HepG2 (cell line): ENCODE measurements around the gene USP15. TPM values are rescaled to one million over a fixed set of nuclear protein-coding genes. Genes with fewer than 3 reads are reported as not detected.

Experiments used
- ATAC-seq: fragments of 200-7000 bp; cut with Tn5 transposase; 3 replicates; pipeline ENCODE4 v1.9.1; 2020; ENCODE audit warnings: mild to moderate bottlenecking, moderate library complexity
- BruUV-seq: library from RNA; stranded (reverse); fragments of 400-500 nt; replicated peaks from 2 replicates; lab custom pipeline; 2021; lab: Mats Ljungman, UMichigan
- CTCF ChIA-PET: fragments of 300-600 bp; formaldehyde crosslinking; extraction: SDS; loops from one replicate; lab custom pipeline; 2021; ENCODE audit warnings: low total read pairs, inconsistent platforms, low intra/inter-chr PET ratio; lab: Yijun Ruan, JAX
- POLR2A ChIA-PET: fragments of 350-600 bp; sonication (Branson Sonifier 250); formaldehyde crosslinking; loops from one replicate; lab custom pipeline; 2020; ENCODE audit warnings: antibody characterized with exemption, inconsistent platforms; lab: Yijun Ruan, JAX
- DNase-seq: peaks from one replicate; pipeline ENCODE4 v3.0.0-alpha.2; 2015; ENCODE audit warnings: low spot score
- FAIRE-seq: peaks from 3 replicates; lab custom pipeline; 2011; peaks lifted over from hg19 to GRCh38; lab: Jason Lieb, UNC
- H2AFZ ChIP-seq: one replicate; pipeline ENCODE4 v1.6.1; 2011; ENCODE audit warnings: low read length, inconsistent platforms
- H3K27ac ChIP-seq: fragments of 300-600 bp; 3 replicates; pipeline ENCODE4 v1.8.0; 2011; ENCODE audit warnings: mixed run types, mild to moderate bottlenecking, mixed read lengths, low read length, inconsistent platforms; ENCODE audit not compliant: insufficient read depth; ENCODE audit errors: extremely low read length
- H3K27me3 ChIP-seq, 2 experiments: fragments of 200-600 bp in 1 of 2; 2 replicates in 1 of 2; 3 replicates in 1 of 2; pipeline versions ENCODE4 v1.6.0 to v1.8.0; 2011; ENCODE audit warnings: low read length in 2 of 2, mild to moderate bottlenecking in 2 of 2, moderate library complexity in 2 of 2, inconsistent platforms in 1 of 2; ENCODE audit not compliant: insufficient read depth in 2 of 2, control insufficient read depth in 1 of 2
- H3K36me3 ChIP-seq, 2 experiments: fragments of 200-600 bp in 1 of 2; replicated peaks in 1 of 2; 2 replicates in 1 of 2; 3 replicates in 1 of 2; pipeline versions ENCODE4 v1.5.1 to v1.8.0; 2011; ENCODE audit warnings: low read length in 2 of 2, inconsistent platforms in 1 of 2; ENCODE audit not compliant: insufficient read depth in 2 of 2, control insufficient read depth in 1 of 2
- H3K4me1 ChIP-seq: 2 replicates; pipeline ENCODE4 v1.5.1; 2012; ENCODE audit warnings: low read length, inconsistent platforms; ENCODE audit not compliant: insufficient read depth
- H3K4me2 ChIP-seq: 2 replicates; pipeline ENCODE4 v1.6.0; 2011; ENCODE audit warnings: low read depth, low read length, inconsistent platforms
- H3K4me3 ChIP-seq, 3 experiments: fragments of 200-600 bp in 1 of 3; sonication (generic), shearing (Covaris generic) in 1 of 3; replicated peaks in 1 of 3; 2 replicates each; pipeline ENCODE4 v1.5.1; 2011 to 2016; ENCODE audit warnings: low read length in 3 of 3, inconsistent platforms in 2 of 3, low read depth in 2 of 3, mild to moderate bottlenecking in 2 of 3, control low read depth in 1 of 3, mixed read lengths in 1 of 3; ENCODE audit not compliant: insufficient read depth in 1 of 3
- H3K79me2 ChIP-seq: one replicate; pipeline ENCODE4 v1.6.1; 2011; ENCODE audit warnings: low read length, inconsistent platforms; ENCODE audit not compliant: insufficient read depth
- H3K9ac ChIP-seq: 2 replicates; pipeline ENCODE4 v1.6.0; 2011; ENCODE audit warnings: mild to moderate bottlenecking, low read depth, low read length, inconsistent platforms; ENCODE audit not compliant: insufficient read depth
- H3K9me3 ChIP-seq: 2 replicates; pipeline ENCODE4 v1.5.1; 2012; ENCODE audit warnings: mild to moderate bottlenecking, low read length
- H4K20me1 ChIP-seq: 2 replicates; pipeline ENCODE4 v1.6.0; 2011; ENCODE audit warnings: inconsistent platforms, mild to moderate bottlenecking, low read length, moderate library complexity; ENCODE audit not compliant: insufficient read depth
- ARNTL ChIP-seq: sonication (generic); formaldehyde crosslinking; IDR thresholded peaks from 2 replicates; pipeline ENCODE4 v1.4.0; 2020; ENCODE audit warnings: mild to moderate bottlenecking, missing genetic modification reagents
- ESRRA ChIP-seq: sonication (generic); formaldehyde crosslinking; IDR thresholded peaks from 2 replicates; pipeline ENCODE4 v1.5.1; 2020; ENCODE audit warnings: mild to moderate bottlenecking, low read depth, missing genetic modification reagents
- ETV5 ChIP-seq: IDR thresholded peaks from 2 replicates; pipeline ENCODE4 v1.6.1; 2018; ENCODE audit warnings: missing biosample characterization, missing genetic modification reagents, inconsistent platforms, borderline replicate concordance
- ETV6 ChIP-seq: sonication (generic); formaldehyde crosslinking; conservative IDR thresholded peaks from 2 replicates; pipeline ENCODE4 v1.4.0; 2020; ENCODE audit warnings: missing genetic modification reagents
- FOXA3 ChIP-seq: IDR thresholded peaks from 2 replicates; pipeline ENCODE4 v1.6.1; 2016; ENCODE audit warnings: missing genetic modification reagents, missing compliant biosample characterization
- HMG20A ChIP-seq: IDR thresholded peaks from 2 replicates; pipeline ENCODE4 v1.6.1; 2016; ENCODE audit warnings: borderline replicate concordance
- IRX3 ChIP-seq: sonication (generic); formaldehyde crosslinking; IDR thresholded peaks from 2 replicates; pipeline ENCODE4 v1.8.1; 2023; ENCODE audit warnings: mild to moderate bottlenecking, low read depth, missing genetic modification reagents, borderline replicate concordance
- JUN ChIP-seq: sonication (generic); formaldehyde crosslinking; IDR thresholded peaks from 2 replicates; pipeline ENCODE4 v1.4.0; 2020; ENCODE audit warnings: mild to moderate bottlenecking, missing genetic modification reagents
- NR1H2 ChIP-seq: sonication (generic); formaldehyde crosslinking; IDR thresholded peaks from 2 replicates; pipeline ENCODE4 v1.8.1; 2022; ENCODE audit warnings: low read depth, missing genetic modification reagents, borderline replicate concordance
- PHF20 ChIP-seq: sonication (generic); formaldehyde crosslinking; IDR thresholded peaks from 2 replicates; pipeline ENCODE4 v1.5.0; 2020; ENCODE audit warnings: mild to moderate bottlenecking, missing genetic modification reagents
- RAD21 ChIP-seq: fragments of 450-650 bp; formaldehyde crosslinking; IDR thresholded peaks from 2 replicates; pipeline ENCODE4 v1.5.0; 2020; ENCODE audit warnings: mild to moderate bottlenecking
- RFXANK ChIP-seq: IDR thresholded peaks from 2 replicates; pipeline ENCODE4 v1.6.1; 2016
- SALL2 ChIP-seq: sonication (generic); formaldehyde crosslinking; IDR thresholded peaks from 2 replicates; pipeline ENCODE4 v1.8.1; 2023; ENCODE audit warnings: mild to moderate bottlenecking, missing genetic modification reagents, inconsistent platforms
- U2AF1 ChIP-seq: fragments of 200-400 bp; formaldehyde crosslinking; optimal IDR thresholded peaks from 2 replicates; pipeline ENCODE3; 2017; ENCODE audit warnings: mild to moderate bottlenecking, low read depth, low read length
- ZFP90 ChIP-seq: sonication (generic); formaldehyde crosslinking; IDR thresholded peaks from 2 replicates; pipeline ENCODE4 v1.8.0; 2022; ENCODE audit warnings: missing genetic modification reagents, mild to moderate bottlenecking, inconsistent platforms, borderline replicate concordance
- ZMYM2 ChIP-seq: sonication (generic); formaldehyde crosslinking; IDR thresholded peaks from 2 replicates; pipeline ENCODE4 v1.8.0; 2022; ENCODE audit warnings: mild to moderate bottlenecking, missing genetic modification reagents
- ZNF160 ChIP-seq: sonication (generic); formaldehyde crosslinking; IDR thresholded peaks from 2 replicates; pipeline ENCODE4 v1.8.0; 2022; ENCODE audit warnings: mild to moderate bottlenecking, inconsistent platforms, missing genetic modification reagents
- ZNF207 ChIP-seq: fragments of 450-650 bp; IDR thresholded peaks from 2 replicates; pipeline ENCODE4 v1.6.1; 2016; ENCODE audit warnings: antibody characterized with exemption, borderline replicate concordance
- ZNF253 ChIP-seq: sonication (generic); formaldehyde crosslinking; IDR thresholded peaks from 2 replicates; pipeline ENCODE4 v1.8.0; 2022; ENCODE audit warnings: mild to moderate bottlenecking, missing genetic modification reagents, borderline replicate concordance
- ZNF629 ChIP-seq: sonication (generic); formaldehyde crosslinking; conservative IDR thresholded peaks from 2 replicates; pipeline ENCODE4 v1.5.0; 2020; ENCODE audit warnings: missing genetic modification reagents
- ZSCAN25 ChIP-seq: sonication (generic); formaldehyde crosslinking; IDR thresholded peaks from 2 replicates; pipeline ENCODE4 v1.8.0; 2022; ENCODE audit warnings: mild to moderate bottlenecking, missing genetic modification reagents
- WGBS: methylation state at CpG from one replicate; pipeline ENCODE4 v1.1.6; 2017; ENCODE audit warnings: low lambda C conversion rate; 5-methylcytosine and 5-hydroxymethylcytosine counted together
- in situ Hi-C: cut with HindIII; loops from 2 replicates; pipeline ENCODE4 v1.10.0; 2017; ENCODE audit warnings: low pct_unique_long_range_greater_than_20kb; ENCODE audit not compliant: extremely low pct_ligation_motif_present
- intact Hi-C: fragments of 100-400 bp; cut with micrococcal nuclease; formaldehyde crosslinking; loops from one replicate; pipeline ENCODE4 v1.10.0; 2022; ENCODE audit not compliant: unreplicated experiment
- polyA plus RNA-seq, 8 experiments: library from polyadenylated mRNA; depleted of rRNA in 3 of 8; stranded (reverse) in 7 of 8; unstranded in 1 of 8; fragments of >200 nt; fragmentation: Illumina TruSeq in 4 of 8; extraction: Trizol in 4 of 8; gene quantifications; 2 replicates each; pipeline versions ENCODE4 v1.2.1 to v1.2.3, GENCODE V29; 2011 to 2016; ENCODE audit warnings: low read depth in 4 of 8, missing spikeins in 1 of 8, mixed read lengths in 1 of 8; ENCODE audit not compliant: insufficient read depth in 1 of 8
- total RNA-seq, 5 experiments: library from RNA; depleted of rRNA; stranded (reverse); fragments of >200 nt; fragmentation: Illumina TruSeq; extraction: Trizol; gene quantifications; 2 replicates each; pipeline ENCODE4 v1.2.3, GENCODE V29; 2016; ENCODE audit warnings: low read depth in 1 of 5

USP15 gene
- total and polyA plus RNA-seq, 2 of the 13 experiments (the other 11 are each of a cell fraction or from before 2014, with no cell fraction given) = 17.3 to 51.7 TPM

GRCh38 chr12:62217466-62218194 is 42.6 kb upstream of the USP15 start:
- no TSS peak for BruUV-seq
- no peaks in the 10 kb centered on the region for H3K9me3 ChIP-seq
- no peak overlapping the region for H3K9ac ChIP-seq
- H3K4me2 ChIP-seq = no peak overlapping the region
- H3K36me3 ChIP-seq = no peaks in the 10 kb centered on the region
- ATAC-seq = no peak
- no peak overlapping the region for H2AFZ ChIP-seq
- 33% methylated on average over 6 of the region's 6 CpGs for WGBS
- TF ChIP-seq ZNF629 (CRISPR knock-in tag) (no peak), PHF20 (CRISPR knock-in tag) (no peak), ZNF160 (CRISPR knock-in tag) (no peak), ZNF207 (no peak), RAD21 (CRISPR knock-in tag) (no peak), ETV6 (CRISPR knock-in tag) (no peak), JUN (CRISPR knock-in tag) (no peak), ESRRA (CRISPR knock-in tag) (no peak), FOXA3 (CRISPR knock-in tag) (no peak)
- TF ChIP-seq, all 625 proteins: peak for 0
- ChIA-PET POLR2A (no interaction called here), CTCF (no interaction called here)
- no peaks in the 10 kb centered on the region for H3K27me3 ChIP-seq
- no peak for FAIRE-seq
- no peak overlapping the region for H3K27ac ChIP-seq
- no peaks in the 10 kb centered on the region for H4K20me1 ChIP-seq
- in situ Hi-C loops = no loop called here
- no peak for DNase-seq
- no peaks in the 10 kb centered on the region for H3K79me2 ChIP-seq
- no peaks in the 10 kb centered on the region for H3K4me1 ChIP-seq
- intact Hi-C loops = no loop called here
- no peak overlapping the region for H3K4me3 ChIP-seq

GRCh38 chr12:62221107-62221506 is 39.1 kb upstream of the USP15 start:
- in situ Hi-C loops (no loop called here), intact Hi-C loops (no loop called here)
- Histone ChIP-seq H3K4me2 (no peak overlapping the region), H3K27ac (no peak overlapping the region), H3K27me3 (no peaks in the 10 kb centered on the region), H2AFZ (no peak overlapping the region), H3K36me3 (no peaks in the 10 kb centered on the region), H3K4me1 (no peaks in the 10 kb centered on the region), H3K9ac (no peak overlapping the region), H3K9me3 (no peaks in the 10 kb centered on the region), H3K4me3 (no peak overlapping the region), H4K20me1 (no peaks in the 10 kb centered on the region), H3K79me2 (no peaks in the 10 kb centered on the region)
- ATAC-seq (no peak), DNase-seq (no peak), FAIRE-seq (no peak)
- POLR2A ChIA-PET = no interaction called here
- no TSS peak for BruUV-seq
- CTCF ChIA-PET = no interaction called here
- no peak for TF ChIP-seq ZMYM2 (CRISPR knock-in tag)
- no peak for TF ChIP-seq IRX3 (CRISPR knock-in tag)
- no peak for TF ChIP-seq NR1H2 (CRISPR knock-in tag)
- no peak for TF ChIP-seq ZNF253
- TF ChIP-seq SALL2 = no peak
- TF ChIP-seq ARNTL (CRISPR knock-in tag) = no peak
- no peak for TF ChIP-seq ZSCAN25
- TF ChIP-seq ZFP90 (CRISPR knock-in tag) = no peak
- no peak for TF ChIP-seq U2AF1
- TF ChIP-seq HMG20A (CRISPR knock-in tag) = no peak
- TF ChIP-seq ETV5 (CRISPR knock-in tag) = no peak
- no peak for TF ChIP-seq RFXANK
